GM12878 (cell line): ENCODE data around the gene PTPRD. TPM values are rescaled to one million over a fixed set of nuclear protein-coding genes. Genes with fewer than 3 reads are reported as not detected.

ENCODE experiments used
- ATAC-seq: fragments of 200-7000 bp; cut with Tn5 transposase; 3 replicates; pipeline ENCODE4 v1.9.1; 2020; ENCODE audit warnings: mild to moderate bottlenecking, moderate library complexity
- BruUV-seq: library from RNA; stranded (reverse); fragments of 400-500 nt; replicated peaks from 2 replicates; lab custom pipeline; 2021; lab: Mats Ljungman, UMichigan
- CTCF ChIA-PET: fragments of 300-600 bp; sonication (Branson Sonifier 250); formaldehyde crosslinking; extraction: SDS; loops from one replicate; lab custom pipeline; 2021; ENCODE audit warnings: inconsistent platforms; lab: Yijun Ruan, JAX
- POLR2A ChIA-PET: fragments of 350-600 bp; formaldehyde crosslinking; extraction: SDS; loops from one replicate; lab custom pipeline; 2021; ENCODE audit warnings: inconsistent platforms; lab: Charles Lee
- RAD21 ChIA-PET: fragments of 300-600 bp; sonication (Branson Sonifier 250); formaldehyde crosslinking; loops from one replicate; lab custom pipeline; 2023; ENCODE audit warnings: antibody characterized with exemption; ENCODE audit not compliant: unreplicated experiment; lab: Charles Lee
- SMC1A ChIA-PET: fragments of 300-600 bp; sonication (Branson Sonifier 250); formaldehyde crosslinking; loops from one replicate; lab custom pipeline; 2023; ENCODE audit not compliant: unreplicated experiment, uncharacterized antibody; lab: Charles Lee
- DNase-seq: peaks from one replicate; pipeline ENCODE4 v3.0.0-alpha.2; 2011; ENCODE audit warnings: low read depth, low spot score
- FAIRE-seq: peaks from 3 replicates; lab custom pipeline; 2011; peaks lifted over from hg19 to GRCh38; lab: Jason Lieb, UNC
- H2AFZ ChIP-seq: 2 replicates; pipeline ENCODE4 v1.6.0; 2011; ENCODE audit warnings: low read depth, low read length, control low read depth; ENCODE audit not compliant: control insufficient read depth
- H3K27ac ChIP-seq: 2 replicates; pipeline ENCODE4 v1.5.1; 2011; ENCODE audit warnings: control low read depth; ENCODE audit not compliant: control insufficient read depth, insufficient read depth
- H3K27me3 ChIP-seq, 2 experiments: replicated peaks in 1 of 2; 2 replicates each; pipeline versions ENCODE4 v1.6.0 to v1.6.1; 2011; ENCODE audit warnings: low read length in 1 of 2; ENCODE audit not compliant: control insufficient read depth in 2 of 2, insufficient read depth in 2 of 2
- H3K36me3 ChIP-seq, 2 experiments: 2 replicates each; pipeline ENCODE4 v1.5.1; 2011; ENCODE audit warnings: low read length in 1 of 2; ENCODE audit not compliant: control insufficient read depth in 2 of 2, insufficient read depth in 2 of 2
- H3K4me1 ChIP-seq: 2 replicates; pipeline ENCODE4 v1.6.1; 2011; ENCODE audit warnings: mild to moderate bottlenecking, low read length, moderate library complexity, mixed read lengths; ENCODE audit not compliant: control insufficient read depth, insufficient read depth
- H3K4me2 ChIP-seq: 2 replicates; pipeline ENCODE4 v1.6.0; 2011; ENCODE audit warnings: control low read depth; ENCODE audit not compliant: control insufficient read depth, insufficient read depth
- H3K4me3 ChIP-seq: fragments of 200-600 bp; sonication (generic); 2 replicates; pipeline ENCODE4 v1.5.1; 2016
- H3K79me2 ChIP-seq: 2 replicates; pipeline ENCODE4 v1.6.0; 2011; ENCODE audit warnings: low read length; ENCODE audit not compliant: control insufficient read depth, insufficient read depth
- H3K9ac ChIP-seq: 2 replicates; pipeline ENCODE4 v1.8.0; 2011; ENCODE audit warnings: low read length, control low read depth, mixed read lengths; ENCODE audit not compliant: control insufficient read depth, insufficient read depth
- H3K9me3 ChIP-seq: replicated peaks from 3 replicates; pipeline ENCODE4 v1.5.1; 2011; ENCODE audit warnings: mild to moderate bottlenecking, low read length; ENCODE audit not compliant: control insufficient read depth, insufficient read depth
- H4K20me1 ChIP-seq: 2 replicates; pipeline ENCODE4 v1.6.0; 2011; ENCODE audit not compliant: control insufficient read depth, insufficient read depth
- ATF7 ChIP-seq: fragments of 450-650 bp; IDR thresholded peaks from 2 replicates; pipeline ENCODE4 v1.6.1; 2016; ENCODE audit warnings: low read depth, mild to moderate bottlenecking
- CEBPB ChIP-seq, 2 experiments: fragments of 150-350 bp in 1 of 2; IDR thresholded peaks; 2 replicates each; pipeline ENCODE4 v1.6.1; 2012 to 2014; ENCODE audit warnings: low read depth in 2 of 2, low read length in 2 of 2, borderline replicate concordance in 1 of 2, inconsistent platforms in 1 of 2
- CREB1 ChIP-seq: IDR thresholded peaks from 2 replicates; pipeline ENCODE4 v1.6.1; 2012; ENCODE audit warnings: low read depth, mild to moderate bottlenecking, inconsistent platforms
- E2F8 ChIP-seq: fragments of 450-650 bp; IDR thresholded peaks from 2 replicates; pipeline ENCODE4 v1.6.1; 2018; ENCODE audit warnings: mild to moderate bottlenecking, low read depth, moderate library complexity; ENCODE audit not compliant: partially characterized antibody
- IKZF1 ChIP-seq: fragments of 450-650 bp; conservative IDR thresholded peaks from 2 replicates; pipeline ENCODE4 v1.6.1; 2017; ENCODE audit warnings: antibody characterized with exemption, mild to moderate bottlenecking
- IRF4 ChIP-seq: IDR thresholded peaks from 2 replicates; pipeline ENCODE4 v1.6.1; 2011; ENCODE audit warnings: low read depth, low read length
- MXI1 ChIP-seq: fragments of 150-350 bp; IDR thresholded peaks from 2 replicates; pipeline ENCODE4 v1.6.1; 2011; ENCODE audit warnings: low read depth, mild to moderate bottlenecking, inconsistent platforms, low read length, improper control_type of control experiment
- POLR2AphosphoS5 ChIP-seq: IDR thresholded peaks from 2 replicates; pipeline ENCODE4 v1.6.1; 2011; ENCODE audit warnings: mild to moderate bottlenecking, low read length, inconsistent platforms
- SKIL ChIP-seq: fragments of 450-650 bp; IDR thresholded peaks from 2 replicates; pipeline ENCODE4 v1.6.1; 2017; ENCODE audit warnings: mild to moderate bottlenecking, low read depth, inconsistent platforms; ENCODE audit not compliant: poor library complexity, severe bottlenecking
- TCF7 ChIP-seq: IDR thresholded peaks from 2 replicates; pipeline ENCODE4 v1.6.1; 2014; ENCODE audit warnings: antibody characterized with exemption, borderline replicate concordance
- WRNIP1 ChIP-seq: IDR thresholded peaks from 2 replicates; pipeline ENCODE4 v1.6.1; 2011; ENCODE audit warnings: low read depth, low read length, improper control_type of control experiment, borderline replicate concordance
- ZNF207 ChIP-seq: fragments of 450-650 bp; IDR thresholded peaks from 2 replicates; pipeline ENCODE4 v1.6.1; 2014; ENCODE audit warnings: antibody characterized with exemption, mild to moderate bottlenecking, borderline replicate concordance
- ZNF622 ChIP-seq: fragments of 450-650 bp; IDR thresholded peaks from 2 replicates; pipeline ENCODE4 v1.6.1; 2017; ENCODE audit warnings: mild to moderate bottlenecking, inconsistent platforms
- ZSCAN29 ChIP-seq: fragments of 450-650 bp; IDR thresholded peaks from 2 replicates; pipeline ENCODE4 v1.6.1; 2017; ENCODE audit warnings: mild to moderate bottlenecking, moderate library complexity
- in situ Hi-C: fragments of 300-500 bp; cut with MboI; formaldehyde crosslinking; loops from 9 replicates; pipeline ENCODE4 v1.14.3; 2018; ENCODE audit warnings: mixed read lengths
- intact Hi-C: fragments of 100-400 bp; cut with micrococcal nuclease; formaldehyde crosslinking; loops from one replicate; pipeline ENCODE4 v1.14.2; 2022; ENCODE audit not compliant: unreplicated experiment
- polyA plus RNA-seq, 11 experiments: library from polyadenylated mRNA; depleted of rRNA in 4 of 11; unstranded in 6 of 11; stranded (reverse) in 5 of 11; fragments of >200 nt; fragmentation: Nextera tagmentation in 4 of 11; fragmentation: Illumina TruSeq in 1 of 11; extraction: Ambion mirVana in 4 of 11; extraction: Trizol in 1 of 11; gene quantifications; 1 replicate in 1 of 11; 2 replicates in 10 of 11; pipeline versions ENCODE4 v1.2.1 to v1.2.3, GENCODE V29; 2011 to 2016; ENCODE audit warnings: inconsistent platforms in 2 of 11, missing spikeins in 2 of 11, low read depth in 1 of 11
- total RNA-seq, 4 experiments: library from RNA; depleted of rRNA in 3 of 4; stranded (reverse); fragments of >200 nt in 3 of 4; fragmentation: Illumina TruSeq in 1 of 4; extraction: Trizol in 1 of 4; gene quantifications; 2 replicates each; pipeline versions ENCODE4 v1.2.1 to v1.2.3, GENCODE V29; 2013 to 2021

The PTPRD gene
- total and polyA plus RNA-seq, 10 of the 15 experiments (the other 5 are each of a cell fraction or from before 2014, with no cell fraction given) = under 0.01 to 0.05 (median 0.01) TPM; not detected in 7

- no peak for ATAC-seq
- no TSS peak for BruUV-seq
- H3K9ac ChIP-seq = no peak overlapping the region
- H3K4me1 ChIP-seq = no peaks in the 10 kb centered on the region
- TF ChIP-seq POLR2AphosphoS5 (no peak), ATF7 (no peak), TCF7 (no peak), IRF4 (no peak), ZNF207 (no peak), ZNF622 (no peak), CEBPB (IDR thresholded peaks at IDR 0.05; ENCODE audit: borderline replicate concordance in 1 of 2, low read depth in 2 of 2, low read length in 2 of 2) (no peak), WRNIP1 (no peak), SKIL (no peak), E2F8 (no peak), ZSCAN29 (no peak), IKZF1 (no peak), MXI1 (no peak), CREB1 (no peak)
- ChIA-PET SMC1A (no interaction called here), RAD21 (no interaction called here), POLR2A (no interaction called here), CTCF (interaction anchor here (0.8 kb wide), 1 partner anchor 11 kb away, joined by 3 read pairs; no protein-coding TSS in a partner anchor)
- intact Hi-C loops (no loop called here), in situ Hi-C loops (no loop called here)
- no peak overlapping the region for H3K4me3 ChIP-seq
- H3K79me2 ChIP-seq = no peaks in the 10 kb centered on the region
- no peaks in the 10 kb centered on the region for H4K20me1 ChIP-seq
- H3K36me3 ChIP-seq = no peaks in the 10 kb centered on the region
- no peak overlapping the region for H2AFZ ChIP-seq
- no peaks in the 10 kb centered on the region for H3K9me3 ChIP-seq
- no peak for DNase-seq
- FAIRE-seq = no peak
- H3K27me3 ChIP-seq = no peaks in the 10 kb centered on the region
- no peak overlapping the region for H3K27ac ChIP-seq
- no peak overlapping the region for H3K4me2 ChIP-seq
These were observed 169.0 kb downstream of the PTPRD start for GRCh38 chr9:10443868-10444204.
